Endodermal cell (in vitro differentiated cells): ENCODE measurements around the gene PPP1R9A. TPM values are rescaled to one million over a fixed set of nuclear protein-coding genes. Genes with fewer than 3 reads are reported as not detected.

Experiments used
- DNase-seq: peaks from one replicate; pipeline ENCODE4 v3.0.0-alpha.2; 2017
- H3K27ac ChIP-seq: 2 replicates; pipeline ENCODE4 v1.5.1; 2013; ENCODE audit warnings: mild to moderate bottlenecking, low read depth, low read length, moderate library complexity
- H3K27me3 ChIP-seq: 2 replicates; pipeline ENCODE4 v1.6.1; 2013; ENCODE audit warnings: mild to moderate bottlenecking, low read length, moderate library complexity; ENCODE audit not compliant: insufficient read depth, control insufficient read depth, poor library complexity, severe bottlenecking
- H3K36me3 ChIP-seq: 2 replicates; pipeline ENCODE4 v1.7.0; 2013; ENCODE audit warnings: mild to moderate bottlenecking, low read length, moderate library complexity; ENCODE audit not compliant: control insufficient read depth, insufficient read depth
- H3K4me1 ChIP-seq: one replicate; pipeline ENCODE4 v1.7.0; 2013; ENCODE audit warnings: low read length; ENCODE audit not compliant: control insufficient read depth, insufficient read depth
- H3K4me3 ChIP-seq: 2 replicates; pipeline ENCODE4 v1.5.1; 2013; ENCODE audit warnings: mild to moderate bottlenecking, low read length, moderate library complexity
- H3K9ac ChIP-seq: 2 replicates; pipeline ENCODE4 v1.6.1; 2013; ENCODE audit warnings: mild to moderate bottlenecking, low read length, moderate library complexity; ENCODE audit not compliant: poor library complexity, severe bottlenecking; ENCODE audit errors: extremely low read depth
- H3K9me3 ChIP-seq: 2 replicates; pipeline ENCODE4 v1.6.1; 2013; ENCODE audit warnings: mild to moderate bottlenecking, low read length, moderate library complexity; ENCODE audit not compliant: control insufficient read depth
- H3K27ac Mint-ChIP-seq: 2 replicates; pipeline ENCODE4 v1.8.0; 2020; ENCODE audit warnings: mixed read lengths
- H3K27me3 Mint-ChIP-seq: 2 replicates; pipeline ENCODE4 v1.8.0; 2021; ENCODE audit warnings: mild to moderate bottlenecking, mixed read lengths; ENCODE audit not compliant: insufficient read depth
- H3K36me3 Mint-ChIP-seq: 2 replicates; pipeline ENCODE4 v1.8.0; 2020; ENCODE audit warnings: low read depth, mixed read lengths
- H3K4me1 Mint-ChIP-seq: 2 replicates; pipeline ENCODE4 v1.8.0; 2020; ENCODE audit warnings: mixed read lengths
- H3K4me3 Mint-ChIP-seq: 2 replicates; pipeline ENCODE4 v1.8.0; 2020; ENCODE audit warnings: mild to moderate bottlenecking, moderate library complexity, mixed read lengths
- H3K9me3 Mint-ChIP-seq: 2 replicates; pipeline ENCODE4 v1.8.0; 2020; ENCODE audit warnings: mild to moderate bottlenecking, mixed read lengths
- WGBS, 2 experiments: methylation state at CpG; one replicate each; pipeline versions ENCODE4 v1.1.5 to v1.1.7; 2013; ENCODE audit warnings: missing lambda C conversion rate in 2 of 2, mixed read lengths in 1 of 2; ENCODE audit not compliant: insufficient coverage in 1 of 2, insufficient read length in 1 of 2; 5-methylcytosine and 5-hydroxymethylcytosine counted together
- total RNA-seq, 2 donors: library from RNA; stranded (reverse); fragmentation: NEBNext Ultra II Directional in 1 of 2; extraction: Animal tissue kit (Norgen Biotek cat#: 25700) in 1 of 2; gene quantifications; 2 replicates in 1 of 2; 3 replicates in 1 of 2; pipeline ENCODE4 v1.2.1, GENCODE V29; 2021
- TF ChIP-seq, protein P1 (sequence below): fragments of 200-600 bp; sonication (generic); conservative IDR thresholded peaks from 2 replicates; pipeline ENCODE4 v1.5.0; 2021; ENCODE audit warnings: antibody characterized with exemption, mild to moderate bottlenecking

The PPP1R9A gene
- total RNA-seq, 2 donors from 2014 or later = 38.7 to 39.4 TPM

DNA sequence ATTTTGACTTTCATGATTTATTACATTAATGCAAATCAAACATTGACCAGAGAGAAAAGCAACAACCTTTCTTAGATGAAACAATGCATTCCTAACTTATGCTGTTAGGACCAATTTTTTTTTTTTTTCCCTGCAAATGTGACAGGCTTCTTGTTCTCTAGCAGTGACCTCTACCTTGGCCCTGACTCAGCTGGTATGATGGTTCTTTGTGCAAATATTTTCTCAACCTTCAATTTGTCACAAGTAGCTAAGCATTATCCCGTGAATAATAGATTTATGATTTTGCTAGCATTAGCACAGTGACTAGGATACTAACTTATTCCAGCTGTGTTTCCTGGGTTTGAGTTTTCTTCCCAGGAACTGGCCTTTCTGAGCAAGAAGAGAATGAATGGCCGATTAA, 64.9 kb downstream of the PPP1R9A start:
- H3K4me1 Mint-ChIP-seq = peaks cover 23% of the 10 kb centered on the region
- TF ChIP-seq, protein P1, sequence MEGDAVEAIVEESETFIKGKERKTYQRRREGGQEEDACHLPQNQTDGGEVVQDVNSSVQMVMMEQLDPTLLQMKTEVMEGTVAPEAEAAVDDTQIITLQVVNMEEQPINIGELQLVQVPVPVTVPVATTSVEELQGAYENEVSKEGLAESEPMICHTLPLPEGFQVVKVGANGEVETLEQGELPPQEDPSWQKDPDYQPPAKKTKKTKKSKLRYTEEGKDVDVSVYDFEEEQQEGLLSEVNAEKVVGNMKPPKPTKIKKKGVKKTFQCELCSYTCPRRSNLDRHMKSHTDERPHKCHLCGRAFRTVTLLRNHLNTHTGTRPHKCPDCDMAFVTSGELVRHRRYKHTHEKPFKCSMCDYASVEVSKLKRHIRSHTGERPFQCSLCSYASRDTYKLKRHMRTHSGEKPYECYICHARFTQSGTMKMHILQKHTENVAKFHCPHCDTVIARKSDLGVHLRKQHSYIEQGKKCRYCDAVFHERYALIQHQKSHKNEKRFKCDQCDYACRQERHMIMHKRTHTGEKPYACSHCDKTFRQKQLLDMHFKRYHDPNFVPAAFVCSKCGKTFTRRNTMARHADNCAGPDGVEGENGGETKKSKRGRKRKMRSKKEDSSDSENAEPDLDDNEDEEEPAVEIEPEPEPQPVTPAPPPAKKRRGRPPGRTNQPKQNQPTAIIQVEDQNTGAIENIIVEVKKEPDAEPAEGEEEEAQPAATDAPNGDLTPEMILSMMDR = no peak
- H3K36me3 Mint-ChIP-seq = no peaks in the 10 kb centered on the region
- Histone ChIP-seq H3K4me3 (no peak overlapping the region), H3K9ac (no peak overlapping the region), H3K27ac (peak overlapping the region; percentile 12), H3K36me3 (no peaks in the 10 kb centered on the region), H3K4me1 (peaks cover 7% of the 10 kb centered on the region), H3K9me3 (no peaks in the 10 kb centered on the region), H3K27me3 (no peaks in the 10 kb centered on the region)
- no peak overlapping the region for H3K4me3 Mint-ChIP-seq
- WGBS, 2 experiments = 92% methylated on average over 2 of the region's 2 CpGs
- no peaks in the 10 kb centered on the region for H3K27me3 Mint-ChIP-seq
- H3K27ac Mint-ChIP-seq = no peak overlapping the region
- no peak for DNase-seq
- H3K9me3 Mint-ChIP-seq = no peaks in the 10 kb centered on the region

DNA sequence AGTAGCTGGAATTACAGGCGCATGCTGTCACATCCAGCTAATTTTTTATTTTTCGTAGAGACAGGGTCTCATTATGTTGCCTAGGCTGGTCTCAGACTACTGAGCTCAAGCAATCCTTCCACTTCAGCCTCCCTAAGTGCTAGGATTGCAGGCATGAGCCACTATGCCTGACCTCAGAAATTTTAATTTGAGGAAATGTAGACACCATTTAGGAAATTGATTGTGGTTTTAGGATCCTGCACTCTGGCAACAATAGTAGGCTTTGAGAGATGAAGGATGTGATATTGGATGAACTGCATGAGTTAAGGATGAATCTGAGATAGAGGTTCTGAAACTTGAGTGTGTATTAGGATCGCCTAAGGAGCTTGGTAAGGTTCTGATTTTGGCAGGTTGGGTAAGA, 66.5 kb downstream of the PPP1R9A start:
- TF ChIP-seq, protein P1 = no peak
- no peaks in the 10 kb centered on the region for H3K27me3 Mint-ChIP-seq
- H3K27ac Mint-ChIP-seq = no peak overlapping the region
- H3K27me3 ChIP-seq = no peaks in the 10 kb centered on the region
- peaks cover 7% of the 10 kb centered on the region for H3K4me1 ChIP-seq
- H3K27ac ChIP-seq = no peak overlapping the region
- H3K9me3 Mint-ChIP-seq = no peaks in the 10 kb centered on the region
- no peaks in the 10 kb centered on the region for H3K36me3 Mint-ChIP-seq
- 94 to 95% methylated on average over 3 of the region's 3 CpGs for WGBS, 2 experiments
- no peaks in the 10 kb centered on the region for H3K36me3 ChIP-seq
- H3K4me3 ChIP-seq = no peak overlapping the region
- H3K9me3 ChIP-seq = no peaks in the 10 kb centered on the region
- no peak overlapping the region for H3K9ac ChIP-seq
- no peak overlapping the region for H3K4me3 Mint-ChIP-seq
- peaks cover 24% of the 10 kb centered on the region for H3K4me1 Mint-ChIP-seq
- no peak for DNase-seq

DNA sequence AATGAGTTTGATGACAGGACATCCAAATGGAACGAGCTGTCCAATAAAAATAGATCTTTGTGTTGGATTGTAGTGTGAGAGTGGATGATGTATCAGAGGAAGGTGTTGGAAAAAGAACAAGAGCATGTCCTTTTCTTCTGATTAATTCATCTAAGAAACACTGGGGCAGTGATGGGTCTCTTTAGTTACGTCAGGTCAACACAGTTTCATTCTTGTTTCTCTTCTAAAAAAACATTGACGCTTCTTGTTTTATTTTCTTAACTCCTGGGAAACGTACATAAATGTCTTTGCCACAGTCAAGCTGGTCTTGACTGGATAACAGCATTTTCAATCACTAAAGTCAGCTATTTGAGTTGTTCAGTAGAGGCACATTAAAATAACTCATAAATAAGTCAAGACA, 67.0 kb downstream of the PPP1R9A start:
- Mint-ChIP-seq H3K9me3 (no peaks in the 10 kb centered on the region), H3K27me3 (no peaks in the 10 kb centered on the region), H3K27ac (no peak overlapping the region), H3K36me3 (no peaks in the 10 kb centered on the region), H3K4me3 (no peak overlapping the region), H3K4me1 (peaks cover 18% of the 10 kb centered on the region)
- no peak for DNase-seq
- TF ChIP-seq, protein P1 = no peak
- Histone ChIP-seq H3K4me3 (no peak overlapping the region), H3K27me3 (no peaks in the 10 kb centered on the region), H3K9ac (no peak overlapping the region), H3K27ac (no peak overlapping the region), H3K36me3 (no peaks in the 10 kb centered on the region), H3K4me1 (peaks cover 4% of the 10 kb centered on the region), H3K9me3 (no peaks in the 10 kb centered on the region)
- 92 to 95% methylated on average over 3 to 4 of the region's 4 CpGs for WGBS, 2 experiments
